ENCODE data around the gene SLC25A44.

SLC25A44 gene, protein sequence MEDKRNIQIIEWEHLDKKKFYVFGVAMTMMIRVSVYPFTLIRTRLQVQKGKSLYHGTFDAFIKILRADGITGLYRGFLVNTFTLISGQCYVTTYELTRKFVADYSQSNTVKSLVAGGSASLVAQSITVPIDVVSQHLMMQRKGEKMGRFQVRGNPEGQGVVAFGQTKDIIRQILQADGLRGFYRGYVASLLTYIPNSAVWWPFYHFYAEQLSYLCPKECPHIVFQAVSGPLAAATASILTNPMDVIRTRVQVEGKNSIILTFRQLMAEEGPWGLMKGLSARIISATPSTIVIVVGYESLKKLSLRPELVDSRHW

DNA sequence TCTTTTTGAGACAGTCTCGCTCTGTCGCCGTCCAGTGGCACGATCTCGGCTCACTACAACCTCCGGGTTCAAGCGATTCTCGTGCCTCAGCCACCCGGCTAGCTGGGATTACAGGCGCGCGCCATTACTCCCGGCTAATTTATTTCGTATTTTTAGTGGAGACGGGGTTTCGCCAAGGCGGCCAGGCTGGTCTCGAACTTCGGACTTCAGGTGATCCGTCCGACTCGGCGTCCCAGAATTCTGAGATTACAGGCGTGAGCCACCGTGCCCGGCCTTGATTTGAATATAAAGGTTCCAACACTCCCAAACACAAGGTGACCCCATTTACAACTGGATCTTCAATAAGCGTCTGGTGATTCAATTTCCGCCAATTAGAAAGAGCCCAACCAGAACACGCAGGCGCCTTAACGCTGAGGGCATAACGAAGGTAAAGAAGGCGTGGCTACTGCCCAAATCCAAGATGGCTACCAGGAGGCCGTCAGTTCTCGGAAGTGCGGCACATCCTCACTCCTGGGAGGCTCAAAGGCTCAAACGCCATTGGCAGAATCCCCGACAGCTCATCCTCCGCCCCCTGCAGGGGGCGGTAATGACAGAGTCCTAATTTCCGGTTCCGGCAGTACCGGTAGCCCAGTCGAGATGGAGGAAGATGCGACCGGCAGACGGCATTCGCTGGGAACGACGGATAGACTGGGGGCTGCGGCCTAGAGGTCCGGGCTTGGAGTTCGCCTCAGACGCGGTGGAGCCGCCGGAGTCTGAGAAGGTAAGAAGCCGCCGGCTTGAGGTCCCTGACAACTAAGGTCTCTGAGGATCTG, at the start of gene SLC25A44:
Gene SLC25A44 (plus strand): TSS at position 617 of the 812 bp plus-strand sequence. CDS start 5,744 bp downstream, outside the sequence.
- DNase-seq, result peak; percentile 97

DNA sequence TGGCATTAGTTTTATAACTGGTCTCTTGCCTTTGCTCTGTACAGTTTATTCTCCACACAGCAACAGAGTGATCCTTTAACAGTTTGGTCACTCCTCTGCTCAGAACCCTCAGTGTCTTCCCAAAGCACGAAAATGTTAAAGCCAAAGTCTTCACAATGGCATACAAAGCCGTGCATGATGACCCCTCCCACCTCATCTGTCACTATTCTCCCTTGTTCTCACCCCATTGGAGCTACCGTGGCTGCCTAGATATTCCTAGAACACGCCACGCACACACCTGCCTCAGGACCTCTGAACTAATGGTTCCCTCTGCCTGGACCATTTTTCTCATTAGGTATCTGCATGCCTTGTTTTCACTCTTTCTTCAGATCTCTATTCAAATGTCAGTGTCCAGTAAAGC, 49.2 kb upstream of the SLC25A44 start:
- DNase-seq, result no peak

DNA sequence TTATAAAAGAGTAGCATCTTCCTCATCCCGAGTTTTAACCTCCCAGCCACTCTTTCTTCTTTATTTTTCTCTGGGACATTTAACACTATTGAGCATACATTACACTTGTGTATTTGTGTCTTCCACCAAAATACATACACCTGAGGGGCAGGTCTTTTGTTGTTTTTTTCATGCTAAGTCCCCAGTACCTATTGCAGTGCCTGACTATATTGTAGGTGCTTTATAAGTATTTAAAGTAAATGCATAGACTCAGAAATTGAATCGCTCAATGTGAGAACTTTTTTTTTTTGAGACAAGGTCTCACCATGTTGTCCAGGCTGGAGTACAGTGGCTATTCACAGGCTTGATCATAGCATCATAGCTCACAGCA, 48.3 kb upstream of the SLC25A44 start:
- no peak for DNase-seq

DNA sequence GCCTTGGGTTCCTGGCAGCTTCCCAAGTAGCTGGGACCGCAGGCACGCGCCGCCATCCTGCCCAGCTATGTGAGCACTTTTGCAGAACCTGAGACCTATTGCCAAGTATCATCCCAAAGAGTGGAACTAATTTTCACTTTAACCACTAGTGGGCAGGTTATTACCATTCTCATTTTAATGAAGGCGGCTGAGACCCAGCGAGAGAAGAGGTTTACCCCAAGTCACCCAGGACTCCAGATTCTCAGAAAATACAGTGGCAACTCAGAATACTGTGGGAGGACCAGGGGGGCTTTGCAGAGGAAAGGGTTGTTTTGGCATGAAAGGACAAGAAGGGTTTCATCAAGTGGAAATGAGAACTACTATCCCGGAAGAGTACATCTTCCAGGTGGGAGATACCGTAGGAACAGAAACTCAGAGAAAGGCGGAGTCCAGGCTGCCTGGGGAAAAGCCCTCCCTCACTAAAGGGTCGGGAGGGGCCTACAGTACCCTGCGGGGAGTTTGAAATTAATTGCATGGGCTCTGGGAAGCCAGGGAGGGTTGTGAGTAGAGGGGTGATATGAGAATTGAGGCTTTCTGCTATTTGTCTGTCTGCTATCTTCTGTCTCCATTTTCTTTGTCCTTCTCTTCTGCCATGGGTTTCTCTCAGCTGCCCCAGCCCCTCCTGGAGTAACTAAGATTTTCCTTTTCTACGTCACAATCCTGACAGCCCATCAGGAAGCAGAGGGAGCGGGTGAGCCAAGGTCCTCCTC, 47.7 kb upstream of the SLC25A44 start:
- no peak for DNase-seq

DNA sequence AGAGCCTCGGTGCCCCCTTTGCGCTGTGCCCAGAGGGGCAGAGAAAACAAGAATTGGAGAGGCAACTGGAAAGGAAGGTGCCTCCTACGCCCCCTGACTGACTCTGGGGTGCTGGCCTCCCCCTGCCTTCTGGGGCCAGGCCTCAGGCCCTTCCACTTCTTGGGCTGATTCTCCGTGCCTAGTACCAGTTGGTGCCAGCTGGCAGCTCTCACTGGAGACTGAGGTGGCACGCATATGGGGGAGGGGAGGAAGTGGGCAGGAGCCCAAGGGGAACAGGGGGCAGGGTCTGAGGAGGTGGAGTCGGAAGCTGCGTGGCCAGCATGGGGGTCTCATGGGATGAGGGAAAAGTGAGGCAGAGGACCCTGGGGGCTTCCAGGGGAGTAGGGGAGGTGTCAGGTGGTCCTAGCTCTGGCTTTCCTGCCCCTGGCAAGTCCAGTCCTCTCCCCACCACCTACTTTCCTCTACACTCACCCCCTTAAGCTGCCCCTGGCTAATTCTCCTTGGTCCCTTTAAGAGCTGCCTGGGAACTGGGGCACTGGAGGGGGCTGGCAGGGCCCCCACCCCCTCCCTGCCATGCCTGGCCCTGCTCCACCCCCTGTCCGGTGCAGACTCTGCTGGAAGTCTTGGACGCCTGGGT, 47.0 kb upstream of the SLC25A44 start:
- DNase-seq, result no peak

DNA sequence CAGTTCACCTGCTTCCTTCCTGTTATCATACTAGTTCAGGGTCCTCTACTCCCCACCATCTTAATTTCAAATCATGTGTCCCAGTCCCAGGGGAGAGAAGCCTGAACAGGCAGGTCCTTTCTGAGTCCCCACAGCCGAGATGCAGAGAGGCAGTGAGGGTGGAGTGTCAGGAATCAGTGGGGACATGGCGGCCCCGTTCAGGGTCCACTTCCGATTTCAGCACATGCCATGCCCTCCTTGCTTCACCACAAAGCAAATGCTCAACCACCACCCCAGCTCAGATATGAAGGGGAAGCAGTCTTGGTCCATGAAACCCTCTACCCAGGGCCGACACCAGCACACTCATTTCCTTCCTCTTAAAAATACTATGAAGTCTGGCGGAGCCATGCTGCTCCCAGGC, 45.7 kb upstream of the SLC25A44 start:
- no peak for DNase-seq

DNA sequence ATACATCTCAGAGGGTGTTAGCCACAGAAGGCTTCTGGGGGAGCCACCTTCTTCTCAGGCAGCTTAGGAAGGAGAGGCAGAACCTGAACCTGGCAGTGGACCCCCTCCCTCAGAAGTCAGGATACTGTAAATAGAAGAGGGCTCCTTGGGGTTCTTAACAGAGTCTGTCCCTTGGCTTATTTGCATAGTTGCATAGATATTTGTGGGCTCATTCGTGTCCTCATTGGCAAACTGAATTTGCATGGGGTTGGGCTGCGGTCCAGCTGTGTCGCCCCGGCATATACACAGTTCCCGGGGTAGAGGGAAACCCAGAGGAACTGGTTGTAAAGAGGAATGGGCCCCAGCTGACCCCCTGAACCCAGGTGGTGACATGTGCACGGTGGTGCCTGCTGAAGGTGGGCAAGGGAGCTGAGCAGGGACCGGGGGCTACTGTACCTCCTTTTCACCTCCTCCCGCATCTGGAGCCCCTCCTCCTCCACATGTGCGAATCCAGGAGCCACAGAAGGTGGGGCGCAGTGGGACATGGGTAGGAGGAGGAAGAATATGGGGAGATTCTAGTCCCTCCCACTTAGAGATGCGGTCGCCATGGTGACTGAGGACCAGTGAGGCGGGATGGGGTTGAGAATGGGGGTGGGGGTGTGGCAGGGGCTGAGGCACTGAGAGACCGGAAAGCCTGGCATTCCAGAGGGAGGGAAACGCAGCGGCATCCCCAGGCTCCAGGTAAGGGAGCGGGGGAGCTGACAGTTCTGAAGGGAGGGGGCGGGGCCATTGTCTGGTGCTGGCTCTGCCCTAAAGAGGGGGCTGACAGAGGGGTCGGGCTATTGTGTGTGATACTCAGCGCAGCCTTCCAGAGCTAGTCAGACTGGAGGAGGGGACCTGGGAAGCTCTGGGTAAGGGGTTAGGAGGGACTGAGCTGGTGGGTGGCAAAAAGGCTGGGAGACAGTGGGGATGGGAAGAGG, 44.3 kb upstream of the SLC25A44 start:
- DNase-seq, result no peak

DNA sequence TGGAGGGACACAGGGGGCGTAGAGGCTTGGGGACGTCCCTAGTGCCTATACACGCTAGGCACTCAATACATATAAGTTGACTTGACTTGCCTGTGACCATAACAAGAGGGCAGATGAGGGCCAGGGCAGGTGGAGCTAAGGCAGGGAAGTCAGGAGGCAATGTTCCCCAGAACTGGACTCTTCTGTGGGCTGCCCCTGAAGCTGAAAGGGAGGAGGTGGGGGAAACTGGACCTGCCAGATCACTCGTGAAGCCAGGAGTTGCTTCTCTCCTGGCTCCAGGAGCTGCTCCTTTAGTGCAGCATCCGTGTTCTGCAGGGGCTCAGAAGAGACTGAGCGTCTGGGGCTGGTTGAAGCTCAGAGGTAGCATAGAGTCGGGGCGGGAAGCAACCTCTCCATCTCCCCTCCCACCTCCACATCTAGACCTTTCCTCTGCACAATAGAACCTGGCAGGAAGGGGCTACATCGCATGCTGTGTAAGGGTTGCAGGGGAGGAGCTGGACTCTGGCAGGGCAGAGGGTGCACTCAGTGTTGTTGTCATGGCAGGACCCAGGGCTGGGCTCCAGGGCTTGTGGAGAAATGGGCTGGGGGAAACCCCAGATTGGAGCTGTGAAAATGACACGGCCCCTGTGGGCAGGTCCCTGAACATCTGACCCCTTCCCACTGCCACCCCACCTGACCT, 43.4 kb upstream of the SLC25A44 start:
- no peak for DNase-seq

DNA sequence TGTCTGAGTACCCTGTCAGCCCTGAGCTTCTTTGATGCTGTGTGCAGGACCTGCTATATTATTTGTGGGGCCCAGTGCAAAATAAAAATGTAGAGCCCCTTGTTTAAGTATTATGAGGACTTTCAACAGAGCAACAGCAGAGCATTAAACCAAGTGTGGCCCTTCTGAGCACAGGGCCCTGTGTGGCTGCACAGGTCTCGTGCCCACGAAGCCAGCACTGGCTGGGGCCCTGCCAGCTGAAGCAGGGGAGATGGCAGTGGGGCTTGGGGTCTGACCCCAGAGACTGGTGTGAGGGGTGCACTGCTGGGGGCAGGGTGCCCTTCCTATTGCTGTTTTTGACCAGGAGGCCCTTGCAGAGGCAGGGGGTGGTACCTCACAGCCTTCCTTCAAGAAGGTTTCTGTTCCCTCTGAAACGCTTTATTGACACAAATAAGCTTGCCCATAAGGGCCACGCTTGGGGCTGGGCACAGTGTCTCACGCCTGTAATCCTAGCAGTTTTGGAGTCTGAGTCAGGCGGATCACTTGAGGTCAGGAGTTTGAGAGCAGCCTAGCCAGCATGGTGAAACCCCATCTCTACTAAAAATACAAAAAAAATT, 42.7 kb upstream of the SLC25A44 start:
- DNase-seq, result no peak

DNA sequence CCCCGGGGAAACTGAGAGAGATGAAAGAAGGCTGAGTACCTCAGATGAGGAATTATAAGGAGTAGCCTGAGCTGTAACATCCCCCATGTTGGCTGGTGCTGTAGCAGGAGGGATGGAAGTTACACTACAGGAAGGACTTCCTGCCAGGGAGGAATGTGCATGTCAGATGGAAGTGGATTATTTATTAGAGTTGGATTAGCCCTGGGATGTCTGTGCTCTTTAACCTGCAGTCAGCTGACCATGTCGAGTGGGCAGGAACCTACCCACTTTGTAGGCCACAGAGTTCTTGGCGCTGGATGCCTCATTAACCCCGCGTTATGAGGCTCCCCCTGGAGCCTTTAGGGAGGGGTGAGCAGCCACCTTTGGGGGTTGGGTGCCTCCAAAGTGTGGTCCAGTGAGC, 41.3 kb upstream of the SLC25A44 start:
- no peak for DNase-seq

DNA sequence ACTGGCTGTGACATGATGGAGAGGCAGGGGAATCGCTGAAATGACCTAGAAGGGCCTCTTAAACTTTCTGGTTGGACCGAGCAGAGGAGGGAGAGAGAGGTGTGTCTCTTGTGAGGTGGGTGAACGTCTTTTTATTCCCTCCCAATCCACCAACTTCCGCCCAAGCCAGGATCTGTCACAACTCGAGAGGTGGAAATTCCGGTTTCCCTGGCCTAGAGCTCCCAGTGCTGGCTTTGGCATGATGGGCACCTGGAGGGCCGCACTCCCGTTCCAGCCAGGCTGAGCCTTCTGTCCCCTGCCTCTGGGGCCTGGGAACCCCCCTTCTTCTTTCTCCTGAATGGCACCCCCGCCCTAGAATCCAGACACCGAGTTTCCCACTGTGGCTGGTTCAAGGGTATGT, 40.5 kb upstream of the SLC25A44 start, which contains the start of gene SEMA4A:
Gene SEMA4A (plus strand): TSS at position 224 of the 400 bp plus-strand sequence. CDS start 994 bp downstream, outside the sequence.
- DNase-seq, result no peak

DNA sequence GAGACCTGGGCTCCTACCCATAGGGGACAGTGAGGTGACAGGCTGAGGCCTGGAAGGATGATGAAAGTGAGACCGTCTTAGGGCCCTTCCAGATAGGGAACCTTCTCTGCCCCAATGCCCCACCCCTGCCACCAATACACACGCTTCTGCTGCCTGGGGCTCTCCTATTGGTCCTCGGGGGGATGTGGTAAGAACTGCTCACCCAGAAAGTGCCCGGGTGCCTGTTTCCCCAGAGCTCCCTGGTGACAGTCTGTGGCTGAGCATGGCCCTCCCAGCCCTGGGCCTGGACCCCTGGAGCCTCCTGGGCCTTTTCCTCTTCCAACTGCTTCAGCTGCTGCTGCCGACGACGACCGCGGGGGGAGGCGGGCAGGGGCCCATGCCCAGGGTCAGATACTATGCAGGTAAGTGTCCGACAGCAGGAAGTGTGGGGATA, 39.6 kb upstream of the SLC25A44 start:
- no peak for DNase-seq

DNA sequence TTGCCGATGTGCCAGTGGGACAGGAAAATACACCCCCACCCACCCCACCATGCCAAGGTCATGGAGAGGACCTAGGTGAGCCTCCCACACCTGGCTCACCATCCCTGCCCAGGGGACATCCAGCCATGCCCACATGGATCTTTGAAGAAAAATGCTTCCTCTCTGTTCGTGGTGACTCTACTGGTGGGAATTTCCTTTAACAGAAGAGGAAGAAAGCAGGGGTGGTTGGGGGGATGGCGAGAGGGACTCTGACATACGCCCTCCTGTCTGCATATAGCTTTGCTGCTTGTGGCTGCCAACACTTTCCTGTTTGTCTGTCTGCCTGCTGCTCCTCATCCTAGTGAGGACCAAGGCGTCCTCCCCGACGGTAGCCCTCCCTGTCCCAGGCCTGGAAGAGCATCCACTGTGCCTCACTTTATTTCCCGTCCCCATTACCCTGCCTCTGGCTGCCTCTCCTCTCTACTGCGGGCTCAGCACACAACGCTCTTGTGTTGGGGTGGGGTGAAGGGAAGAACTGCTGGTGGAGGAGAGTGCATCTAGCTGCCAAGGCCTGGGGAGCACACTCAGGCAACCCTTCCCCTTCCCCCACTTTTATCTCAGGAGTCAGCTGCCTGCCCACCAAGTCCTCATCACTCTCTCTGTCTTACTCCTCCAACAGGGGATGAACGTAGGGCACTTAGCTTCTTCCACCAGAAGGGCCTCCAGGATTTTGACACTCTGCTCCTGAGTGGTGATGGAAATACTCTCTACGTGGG, 38.0 kb upstream of the SLC25A44 start:
- no peak for DNase-seq

DNA sequence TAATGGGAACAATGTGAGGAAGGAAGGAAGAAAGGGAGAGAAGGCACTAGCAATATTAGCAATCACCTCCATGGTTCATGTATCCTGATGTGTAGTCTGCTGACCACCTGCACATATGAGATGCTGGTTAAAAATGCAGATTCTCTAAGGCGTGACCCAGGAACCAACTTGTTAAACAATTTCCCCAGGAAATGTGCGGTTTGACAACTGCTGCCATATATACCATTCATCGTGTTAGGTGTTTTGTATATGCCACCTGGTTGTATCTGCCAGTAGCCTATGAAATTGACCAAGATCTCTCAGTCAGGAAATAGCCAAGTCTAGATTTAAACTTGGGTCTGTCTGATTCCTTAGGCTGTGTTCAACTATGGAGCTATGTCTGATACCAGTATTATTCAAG, 36.4 kb upstream of the SLC25A44 start:
- DNase-seq, result no peak

DNA sequence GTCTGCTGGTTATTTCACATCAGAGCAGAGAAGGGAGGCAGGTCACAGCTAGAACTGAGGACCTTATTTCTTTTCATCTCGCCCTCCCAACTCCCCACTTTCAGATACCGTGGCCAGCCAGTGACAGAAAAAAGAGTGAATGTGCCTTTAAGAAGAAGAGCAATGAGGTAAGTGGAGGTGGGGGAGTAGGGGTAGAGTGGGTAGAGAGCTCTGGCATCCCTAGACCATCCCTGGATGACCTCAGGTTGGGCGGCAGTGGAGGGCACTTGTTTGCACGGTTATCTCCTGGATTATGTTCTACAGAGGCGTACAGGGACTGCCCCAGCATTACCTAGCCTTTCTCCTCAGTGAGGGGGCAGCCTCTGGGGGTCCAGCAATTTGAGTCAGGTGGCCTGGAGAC, 35.9 kb upstream of the SLC25A44 start:
- no peak for DNase-seq

DNA sequence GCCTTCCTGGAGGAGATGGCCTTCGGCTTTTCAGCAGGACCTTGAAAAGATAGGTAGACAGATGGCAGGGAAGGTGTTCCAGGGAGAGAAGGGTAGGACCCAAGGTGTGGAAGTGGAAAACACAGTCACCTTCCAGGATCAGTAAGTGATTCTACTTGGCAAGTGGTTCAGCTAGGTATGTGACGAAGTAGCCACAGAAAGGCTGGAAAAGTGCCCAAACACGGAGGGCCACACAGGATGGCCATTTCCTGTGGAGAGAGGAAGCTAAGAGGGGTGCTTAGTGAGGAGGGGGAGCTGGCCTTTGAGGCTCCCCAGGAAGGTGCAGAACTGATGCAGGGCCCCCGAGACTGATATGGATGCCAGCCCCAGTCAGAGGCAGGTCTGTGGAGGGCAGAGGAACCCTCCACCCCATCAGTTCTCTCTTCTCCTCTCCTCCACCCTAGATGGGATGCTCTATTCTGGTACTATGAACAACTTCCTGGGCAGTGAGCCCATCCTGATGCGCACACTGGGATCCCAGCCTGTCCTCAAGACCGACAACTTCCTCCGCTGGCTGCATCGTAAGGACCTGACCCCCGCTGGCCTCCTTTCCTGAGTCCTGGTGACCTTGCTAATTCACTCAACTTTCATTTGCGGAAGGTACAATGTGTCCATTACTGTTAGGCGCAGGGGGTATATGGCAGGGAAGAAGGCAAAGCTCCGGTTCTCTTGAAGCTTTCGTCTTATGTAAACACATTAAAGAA, 33.7 kb upstream of the SLC25A44 start:
- no peak for DNase-seq

DNA sequence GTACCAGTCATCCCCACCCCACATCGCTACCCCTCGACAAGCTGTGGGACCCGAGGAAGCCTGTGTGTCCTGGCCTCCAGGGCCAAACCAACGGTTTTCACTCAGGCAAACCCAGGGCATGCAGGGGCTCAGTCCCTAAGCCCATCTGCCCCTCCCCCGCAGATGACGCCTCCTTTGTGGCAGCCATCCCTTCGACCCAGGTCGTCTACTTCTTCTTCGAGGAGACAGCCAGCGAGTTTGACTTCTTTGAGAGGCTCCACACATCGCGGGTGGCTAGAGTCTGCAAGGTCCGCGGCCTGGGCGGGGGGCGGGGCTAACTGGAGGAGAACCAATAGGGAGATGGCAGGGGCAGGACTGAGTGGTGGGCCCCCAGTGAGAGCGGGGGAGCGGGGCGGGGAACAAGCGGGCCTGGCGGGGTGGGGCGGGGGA, 33.1 kb upstream of the SLC25A44 start:
- DNase-seq, result peak; percentile 59

DNA sequence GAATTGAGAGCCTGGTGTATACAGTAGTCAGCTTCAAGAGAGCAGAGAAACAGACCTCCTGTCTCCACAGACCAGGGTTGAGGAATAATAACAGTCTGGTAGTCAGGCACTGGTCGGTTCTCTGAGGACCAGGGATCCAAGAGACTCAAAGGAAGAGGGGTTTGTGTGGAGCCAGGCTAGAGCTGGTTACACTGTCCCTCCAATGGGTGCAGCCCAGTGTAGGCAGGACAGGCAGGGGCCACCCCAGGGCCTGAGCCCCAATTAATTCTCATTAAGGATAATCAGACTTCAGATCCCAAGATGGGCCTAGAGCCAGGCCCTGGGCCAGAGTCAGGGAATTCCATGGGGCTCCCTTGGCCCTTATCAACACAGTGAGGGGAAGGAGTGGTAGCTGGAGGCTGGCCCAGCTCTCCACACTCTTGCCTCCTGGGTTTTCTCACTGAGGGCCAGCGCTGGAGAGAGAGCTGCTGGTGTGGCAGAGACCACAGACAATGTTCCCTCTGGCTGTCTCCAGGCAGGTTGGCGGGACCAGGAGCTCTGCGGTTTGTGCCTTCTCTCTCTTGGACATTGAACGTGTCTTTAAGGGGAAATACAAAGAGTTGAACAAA, 31.4 kb upstream of the SLC25A44 start:
- no peak for DNase-seq

DNA sequence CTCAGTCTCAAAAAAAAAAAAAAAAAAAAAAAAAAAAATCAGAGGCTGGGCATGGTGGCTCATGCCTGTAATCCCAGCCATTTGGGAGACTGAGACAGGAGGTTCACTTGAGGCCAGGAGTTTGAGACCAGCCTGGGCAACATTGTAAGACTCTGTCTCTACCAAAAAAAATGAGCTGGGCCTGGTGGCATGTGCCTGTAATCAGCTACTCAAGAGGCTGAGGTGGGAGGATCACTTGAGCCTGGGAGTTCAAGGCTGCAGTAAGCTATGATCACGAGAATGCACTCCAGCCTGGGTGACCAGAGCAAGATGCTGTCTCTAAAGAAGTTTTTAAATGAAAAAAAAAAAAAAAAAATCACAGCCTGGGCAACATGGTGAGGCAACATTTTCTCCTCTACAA, 30.2 kb upstream of the SLC25A44 start:
- no peak for DNase-seq

Data from activated gamma-delta T cell treated with Interleukin-2 at 50 U/mL for 16 hours (primary cell).